NK-92 treated with Interleukin-12 subunit alpha and Interleukin-12 subunit beta, amount 100 ng/mL, for 24 hours (cell line): ENCODE data around the gene OR56B4.
"Not testable (repeated sequence)": the region's sequence is repeated elsewhere in the genome, so short reads cannot be mapped to it uniquely, and the experiment has no call there.

Source experiments
- DNase-seq: peaks from one replicate; lab custom pipeline; 2025; lab: John Stamatoyannopoulos, UW

Gene OR56B4, protein sequence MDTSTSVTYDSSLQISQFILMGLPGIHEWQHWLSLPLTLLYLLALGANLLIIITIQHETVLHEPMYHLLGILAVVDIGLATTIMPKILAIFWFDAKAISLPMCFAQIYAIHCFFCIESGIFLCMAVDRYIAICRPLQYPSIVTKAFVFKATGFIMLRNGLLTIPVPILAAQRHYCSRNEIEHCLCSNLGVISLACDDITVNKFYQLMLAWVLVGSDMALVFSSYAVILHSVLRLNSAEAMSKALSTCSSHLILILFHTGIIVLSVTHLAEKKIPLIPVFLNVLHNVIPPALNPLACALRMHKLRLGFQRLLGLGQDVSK

GRCh38 chr11:6107384-6107783 lies at the start of gene OR56B4:
Gene OR56B4, plus strand, starts transcription at chr11:6107684. Its CDS starts 95 bp downstream, at chr11:6107779.
- not testable (repeated sequence) for DNase-seq

GRCh38 chr11:6061475-6061874 lies 46.0 kb upstream of the OR56B4 start:
- no peak for DNase-seq

DNA sequence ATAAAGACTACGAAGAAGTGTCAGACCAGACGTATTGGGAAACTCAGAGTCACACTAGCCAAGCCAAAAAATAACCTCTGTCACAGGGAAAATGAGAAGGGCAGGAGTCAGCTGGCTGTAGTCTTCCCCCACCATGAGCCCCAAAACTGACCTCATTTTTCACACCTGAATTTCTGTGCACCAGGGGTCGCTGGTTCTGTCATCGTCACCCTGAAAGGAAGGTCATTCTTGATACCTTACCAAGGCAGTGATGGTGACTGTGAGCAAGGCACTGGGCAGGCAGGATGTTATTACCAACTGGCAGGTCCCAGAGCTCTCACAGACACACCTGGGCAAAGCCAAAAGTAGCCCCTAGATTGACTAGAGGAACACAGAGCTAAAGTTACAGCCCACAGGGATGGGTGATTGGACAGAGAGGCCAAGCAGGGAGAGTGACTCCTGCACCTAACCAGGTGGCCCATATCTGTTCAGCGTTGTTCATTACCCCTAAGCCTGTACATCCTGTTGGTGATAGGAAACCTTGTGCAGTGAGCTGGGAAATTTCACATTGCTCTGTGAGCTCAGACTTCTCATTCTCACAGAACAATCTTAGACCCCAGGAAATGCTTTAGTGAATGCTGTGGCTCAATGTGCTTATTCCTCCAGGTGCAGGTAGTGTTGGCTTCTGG lies 44.7 kb upstream of the OR56B4 start:
- no peak for DNase-seq

DNA sequence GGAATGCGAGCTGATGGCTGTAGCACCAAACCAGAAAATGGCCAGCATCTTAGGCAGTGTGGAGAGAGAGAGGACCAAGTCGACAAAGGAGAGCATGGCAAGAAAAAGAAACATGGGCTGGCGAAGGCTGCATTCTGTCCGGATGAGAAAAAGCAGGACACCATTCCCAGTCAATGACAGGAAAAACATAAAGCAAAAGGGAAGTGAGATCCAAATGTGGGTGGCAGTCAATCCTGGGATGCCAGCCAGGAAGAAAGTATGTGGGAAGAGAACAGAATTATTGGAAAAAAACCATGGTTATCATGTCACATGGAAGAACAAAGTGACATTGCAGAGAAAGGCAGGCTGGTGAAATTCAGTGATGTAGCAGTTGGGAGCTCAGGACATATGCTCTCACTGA lies 40.0 kb upstream of the OR56B4 start:
- no peak for DNase-seq

DNA sequence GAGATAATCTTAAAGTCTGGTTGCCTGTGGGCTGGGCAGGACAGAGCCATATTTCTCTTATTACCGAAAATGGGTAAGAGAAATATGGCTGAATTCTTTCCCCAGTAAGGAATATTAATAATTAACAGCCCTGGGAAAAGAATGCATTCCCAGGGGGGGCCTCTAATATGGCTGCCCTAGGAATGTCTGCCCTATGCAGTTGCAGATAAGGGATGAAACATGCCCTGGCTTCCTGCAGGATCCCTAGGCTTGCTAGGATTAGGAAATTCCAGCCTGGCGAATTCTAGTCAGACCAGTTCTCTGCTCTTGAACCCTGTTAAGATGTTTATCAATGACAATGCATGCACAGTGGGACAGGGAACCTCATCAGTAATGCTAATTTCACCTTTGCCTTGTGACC lies 31.0 kb upstream of the OR56B4 start:
- DNase-seq = not testable (repeated sequence)

DNA sequence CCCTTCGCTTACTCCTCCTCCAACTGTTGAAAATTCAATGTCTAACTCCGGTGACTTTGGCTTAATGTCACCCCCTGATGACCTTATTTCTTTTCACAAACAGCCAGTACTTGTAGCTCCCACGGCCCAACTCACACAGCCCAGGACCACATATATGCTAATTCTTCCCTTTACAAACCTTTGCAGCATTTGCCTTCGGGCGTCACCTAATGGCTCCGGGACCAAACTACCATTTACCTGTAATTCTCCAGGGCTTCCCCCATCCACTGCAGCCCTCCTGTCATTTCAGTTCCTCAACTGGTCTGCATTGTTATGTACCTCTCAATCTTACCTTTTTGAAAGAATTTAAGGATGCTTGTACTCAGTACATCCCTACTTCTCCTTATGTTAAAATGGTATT lies 29.8 kb upstream of the OR56B4 start:
- no peak for DNase-seq

- DNase-seq = no peak
Measured at GRCh38 chr11:6079463-6079862, 28.0 kb upstream of the OR56B4 start.

DNA sequence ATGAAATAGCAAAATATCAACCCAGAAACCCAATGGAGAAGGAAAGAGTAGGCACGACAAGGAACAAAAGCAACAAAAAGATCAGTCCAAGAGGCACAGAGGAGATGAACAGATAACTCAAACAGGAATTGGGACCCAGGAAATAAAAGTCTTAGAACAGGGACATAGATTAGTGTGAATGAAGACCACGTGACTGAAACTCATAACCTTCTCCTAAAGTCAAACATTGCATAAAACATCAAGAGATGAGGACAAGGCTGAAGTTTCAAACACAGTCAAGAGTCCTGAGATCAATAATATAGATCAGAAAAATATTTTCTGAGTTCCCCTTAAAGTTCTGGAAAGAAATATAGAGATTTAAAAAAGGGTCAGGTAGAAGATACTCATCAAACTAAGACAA lies 24.4 kb upstream of the OR56B4 start:
- DNase-seq = no peak

DNA sequence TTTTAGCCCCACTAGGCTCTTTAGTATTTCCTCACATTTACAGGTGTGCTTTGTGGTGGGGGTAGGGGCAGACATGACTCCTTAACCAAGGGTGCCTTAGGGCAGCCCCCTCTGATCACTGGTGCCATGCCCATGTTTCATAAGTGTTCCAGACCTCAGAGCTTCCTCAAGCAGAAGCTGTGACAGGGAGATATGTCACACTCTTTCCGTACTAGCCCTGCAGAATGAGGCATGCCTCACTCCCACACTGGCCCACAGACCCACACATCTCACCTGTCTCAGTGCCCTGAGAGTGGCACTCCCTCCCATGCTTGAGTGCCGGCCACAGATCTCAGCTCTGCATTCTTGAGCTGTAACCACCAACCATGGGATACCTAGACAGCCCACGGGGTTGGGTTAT lies 22.9 kb upstream of the OR56B4 start:
- DNase-seq = no peak

- no peak for DNase-seq
Measured at GRCh38 chr11:6094186-6094585, 13.3 kb upstream of the OR56B4 start.

DNA sequence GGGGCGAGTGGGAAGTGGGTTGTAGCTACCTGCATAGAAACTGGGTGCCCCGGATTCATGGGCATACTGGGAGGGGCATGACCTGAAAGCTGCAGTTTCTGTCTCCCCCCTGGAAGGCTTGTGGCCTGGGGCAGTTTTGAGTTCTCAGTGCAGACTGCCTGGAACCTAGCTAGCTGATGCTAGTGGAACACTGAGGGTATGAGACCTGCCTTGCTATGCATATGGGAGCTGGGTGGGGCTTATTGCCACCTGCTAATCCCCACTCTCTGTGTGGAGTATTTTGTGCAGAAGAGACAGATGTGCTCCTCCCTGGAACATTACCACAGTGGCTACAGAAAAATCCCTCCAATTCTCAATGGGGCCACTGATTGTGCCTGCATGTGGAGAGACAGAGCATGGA lies 11.7 kb upstream of the OR56B4 start:
- no peak for DNase-seq

DNA sequence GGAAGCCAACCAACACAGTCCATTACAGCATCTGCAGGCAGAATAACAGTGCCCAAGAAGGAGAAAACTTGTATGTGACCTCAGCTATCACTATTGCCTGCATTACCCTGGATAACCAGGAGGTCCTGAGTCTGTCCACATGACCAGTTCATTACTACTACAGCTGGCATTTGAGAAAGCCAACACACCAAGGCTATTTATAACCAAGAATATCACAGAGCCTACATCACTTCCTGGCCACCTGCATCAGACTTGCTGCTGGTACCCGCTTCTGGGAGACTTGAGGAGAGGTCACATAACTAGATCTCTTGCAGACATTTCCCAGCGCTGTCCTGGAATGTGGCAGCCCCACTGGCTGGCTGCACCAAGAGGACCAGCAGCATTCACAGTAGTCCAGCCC lies 11.1 kb upstream of the OR56B4 start:
- no peak for DNase-seq

- DNase-seq = no peak
Measured at GRCh38 chr11:6099577-6099976, 7.9 kb upstream of the OR56B4 start.

GRCh38 chr11:6110011-6110410 lies 2.5 kb downstream of the OR56B4 start:
- no peak for DNase-seq

DNA sequence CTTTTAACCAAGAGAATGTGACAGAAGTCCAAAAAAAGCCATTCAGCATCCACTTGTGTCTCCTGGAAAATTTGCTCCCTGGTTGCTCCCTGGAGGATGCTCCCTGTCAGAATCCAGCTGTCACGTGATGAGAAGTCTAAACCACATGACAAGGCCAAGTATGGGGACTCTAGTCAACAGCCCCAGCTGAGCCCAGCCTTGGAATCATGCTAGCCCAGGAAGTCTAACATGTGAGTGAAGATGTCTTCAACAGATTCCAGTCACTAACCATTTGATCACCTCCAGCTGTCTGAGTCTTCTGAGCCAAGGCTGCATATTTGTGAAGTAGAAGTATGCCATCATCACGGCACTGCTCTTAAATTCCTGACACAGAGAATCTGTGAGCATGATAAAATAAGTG lies 4.2 kb downstream of the OR56B4 start:
- DNase-seq = no peak

GRCh38 chr11:6116638-6117037 lies 9.2 kb downstream of the OR56B4 start:
- DNase-seq = no peak

DNA sequence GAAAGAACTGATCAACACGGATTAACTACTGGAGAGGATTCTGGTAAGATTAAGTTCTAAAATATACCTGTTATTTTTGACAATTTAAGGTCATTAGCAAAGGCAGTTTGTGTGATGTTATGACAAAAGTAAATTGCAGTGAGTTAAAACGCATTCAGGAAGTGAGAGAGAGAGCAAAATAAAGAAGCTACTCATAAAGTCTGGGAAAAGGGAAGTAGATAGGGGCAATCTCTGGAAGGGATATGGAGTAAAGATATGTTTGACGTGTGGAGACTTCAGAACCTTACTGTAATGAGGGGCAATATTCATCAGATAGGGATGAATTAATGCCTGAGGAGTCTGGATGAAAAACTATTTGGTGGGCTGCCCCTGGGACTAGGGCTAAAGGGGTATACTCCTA lies 16.8 kb downstream of the OR56B4 start:
- no peak for DNase-seq

DNA sequence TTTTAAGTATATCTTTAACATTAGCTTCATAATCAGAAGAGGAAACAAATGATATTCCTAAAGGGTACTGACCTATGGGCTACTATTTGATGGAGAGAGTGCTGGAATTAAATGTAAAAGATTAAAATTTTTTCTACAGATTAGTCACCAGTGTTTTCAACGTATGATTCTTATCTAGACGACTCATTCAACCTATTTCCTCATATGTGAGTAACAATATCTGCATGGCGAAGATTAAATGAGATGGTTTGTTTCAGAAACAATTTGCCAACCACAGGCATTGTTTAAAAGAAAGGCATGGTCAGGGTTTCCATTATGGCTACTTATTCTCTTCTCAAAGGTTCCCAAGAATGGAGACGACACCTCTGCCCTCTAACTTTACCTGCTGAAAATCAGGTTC lies 20.4 kb downstream of the OR56B4 start:
- no peak for DNase-seq

DNA sequence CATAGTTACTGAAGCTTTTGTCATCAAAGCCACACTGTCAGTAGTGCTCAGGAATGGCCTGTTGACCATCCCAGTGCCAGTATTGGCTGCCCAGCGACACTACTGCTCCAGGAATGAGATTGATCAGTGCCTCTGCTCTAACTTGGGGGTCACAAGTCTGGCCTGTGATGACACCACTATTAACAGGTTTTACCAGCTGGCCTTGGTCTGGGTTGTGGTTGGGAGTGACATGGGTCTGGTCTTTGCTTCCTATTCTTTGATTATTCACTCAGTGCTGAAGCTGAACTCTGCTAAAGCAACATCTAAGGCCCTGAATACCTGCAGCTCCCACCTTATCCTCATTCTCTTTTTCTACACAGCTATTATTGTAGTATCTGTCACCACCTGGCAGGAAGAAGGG lies 21.5 kb downstream of the OR56B4 start:
- DNase-seq = no peak

DNA sequence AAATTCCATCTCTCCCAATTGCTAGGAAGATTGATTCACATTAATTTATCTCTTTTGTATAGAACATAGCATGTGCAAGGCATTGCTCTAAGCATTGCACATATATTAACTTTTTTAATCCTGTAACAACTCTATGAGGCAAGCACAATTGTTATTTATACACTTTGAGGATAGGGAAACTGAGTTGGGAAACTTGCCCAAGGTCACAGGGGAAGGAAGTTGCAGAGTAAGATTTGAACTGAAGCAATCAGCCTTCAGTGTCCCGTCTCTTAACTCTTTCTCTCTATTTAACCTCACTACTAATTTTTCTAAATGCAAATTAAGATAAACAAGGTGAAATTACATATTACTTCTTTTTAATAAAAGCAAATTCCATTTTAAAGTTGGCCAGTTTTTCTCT lies 22.2 kb downstream of the OR56B4 start:
- DNase-seq = no peak

DNA sequence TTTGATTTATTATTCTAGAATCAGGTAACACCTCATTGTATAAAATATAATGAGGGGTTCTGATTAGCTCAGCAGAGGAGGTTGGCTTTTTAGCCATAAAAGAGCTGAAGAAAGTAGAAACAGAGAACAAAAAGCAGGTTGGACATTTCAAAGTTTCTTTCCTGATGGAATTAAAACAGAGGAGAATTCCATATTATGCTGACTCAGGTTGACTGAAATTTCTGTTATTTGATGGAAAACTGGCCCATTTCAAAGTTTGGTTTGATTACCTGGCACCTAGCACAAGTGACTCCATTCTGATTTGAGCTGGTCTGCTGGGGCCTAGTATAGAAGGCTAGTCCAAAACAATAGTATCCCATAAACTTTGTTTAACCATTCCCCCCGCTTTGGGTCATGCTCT lies 24.9 kb downstream of the OR56B4 start:
- no peak for DNase-seq

DNA sequence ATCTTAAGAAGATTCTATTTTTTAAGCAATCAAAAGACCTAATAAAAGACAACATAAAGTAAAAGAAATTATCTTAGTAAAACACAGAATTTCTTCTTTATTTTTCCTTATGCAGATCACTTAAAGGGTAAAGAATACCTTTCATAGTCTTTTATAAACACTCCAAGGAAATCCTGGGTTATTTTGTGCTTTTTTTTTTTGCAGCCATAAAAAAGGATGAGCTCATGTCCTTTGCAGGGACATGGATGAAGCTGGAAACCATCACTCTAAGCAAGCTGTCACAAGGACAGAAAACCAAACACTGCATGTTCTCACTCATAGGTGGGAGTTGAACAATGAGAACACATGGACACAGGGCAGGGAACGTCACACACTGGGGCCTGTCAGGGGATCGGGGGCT lies 28.5 kb downstream of the OR56B4 start:
- not testable (repeated sequence) for DNase-seq

GRCh38 chr11:6142936-6143335 lies 35.5 kb downstream of the OR56B4 start:
- DNase-seq = no peak

GRCh38 chr11:6143737-6144136 lies 36.3 kb downstream of the OR56B4 start:
- not testable (repeated sequence) for DNase-seq
